ENCODE measurements around the gene MRTFA. TPM values are rescaled to one million over a fixed set of nuclear protein-coding genes. Genes with fewer than 3 reads are reported as not detected.

Gene MRTFA
- total and polyA plus RNA-seq, 10 donors: 17.6 to 138 (median 83.9) TPM

DNA sequence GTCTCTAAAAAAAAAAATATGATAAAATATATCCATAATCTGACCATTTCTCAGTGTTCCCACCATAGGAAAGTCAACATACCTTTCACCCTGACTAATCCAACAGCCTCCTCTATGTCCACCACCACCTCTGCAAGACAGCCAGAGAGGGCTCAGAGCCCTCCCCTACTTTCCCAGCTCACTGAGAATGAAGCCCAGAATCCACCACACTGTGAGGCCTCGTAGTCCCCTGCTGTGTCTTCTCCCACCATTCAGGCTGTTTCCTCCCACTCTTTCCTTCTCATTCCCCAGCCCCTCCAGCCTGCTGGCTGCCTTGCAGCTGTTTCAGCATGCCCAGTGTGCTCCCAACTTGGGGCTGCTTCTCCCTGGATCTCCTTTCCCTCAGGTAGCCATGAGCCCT is 239.1 kb downstream of the MRTFA start:
- H3K27me3 ChIP-seq (replicated peaks in 1 of 7): no peaks in the 10 kb centered on the region
- no peaks in the 10 kb centered on the region for H3K9me3 ChIP-seq
- no peak overlapping the region for H3K4me3 ChIP-seq
- H3K4me1 ChIP-seq: peaks cover 50 to 95% (median 77%) of the 10 kb centered on the region in 6 donors
- 35 to 42% (median 39%) methylated on average over 1 of the region's 1 CpG for WGBS, 5 donors
- peak overlapping the region; percentile 29 to 93 (median 62) for H3K27ac ChIP-seq
- peaks cover 0 to 32% (median 6%) of the 10 kb centered on the region in 6 donors for H3K36me3 ChIP-seq
- intact Hi-C loops (cut with DNase I; ENCODE audit: low total_unique reads): no loop called here
- DNase-seq: no peak
- no peak for TF ChIP-seq POLR2AphosphoS5 (IDR thresholded peaks at IDR 0.05)

- DNase-seq: no peak
- TF ChIP-seq POLR2AphosphoS5 (IDR thresholded peaks at IDR 0.05): peak in 1 of 3 donors; percentile 25
- no peak for TF ChIP-seq CTCF (IDR thresholded peaks at IDR 0.05 in 8 of 11, conservative IDR thresholded peaks at IDR 0.05 in 3 of 11)
- TF ChIP-seq POLR2A (IDR thresholded peaks at IDR 0.05): no peak
- H3K9me3 ChIP-seq: no peaks in the 10 kb centered on the region
- intact Hi-C loops (cut with DNase I; ENCODE audit: low total_unique reads): no loop called here
- H3K4me1 ChIP-seq: peaks cover 46 to 95% (median 72%) of the 10 kb centered on the region in 6 donors
- H3K4me3 ChIP-seq: no peak overlapping the region
- H3K27ac ChIP-seq: peak overlapping the region; percentile 29 to 93 (median 62)
- peaks cover 0 to 27% (median 5%) of the 10 kb centered on the region in 6 donors for H3K36me3 ChIP-seq
- no peaks in the 10 kb centered on the region for H3K27me3 ChIP-seq (replicated peaks in 1 of 7)
- WGBS, 5 donors: 38 to 52% (median 42%) methylated on average over 4 of the region's 4 CpGs
Measured at GRCh38 chr22:40396882-40397281, 239.6 kb downstream of the MRTFA start.

- no peaks in the 10 kb centered on the region for H3K9me3 ChIP-seq
- intact Hi-C loops (cut with DNase I; ENCODE audit: low total_unique reads): no loop called here
- peaks cover 33 to 92% (median 61%) of the 10 kb centered on the region in 6 donors for H3K4me1 ChIP-seq
- H3K27ac ChIP-seq: peak overlapping the region in 2 of 8 donors; percentile 86
- no peak for DNase-seq
- TF ChIP-seq POLR2AphosphoS5 (IDR thresholded peaks at IDR 0.05) (no peak), POLR2A (IDR thresholded peaks at IDR 0.05) (no peak), CTCF (IDR thresholded peaks at IDR 0.05 in 8 of 11, conservative IDR thresholded peaks at IDR 0.05 in 3 of 11) (no peak)
- WGBS, 5 donors: 86 to 95% (median 93%) methylated on average over 7 of the region's 7 CpGs
- no peak overlapping the region for H3K4me3 ChIP-seq
- peaks cover 0 to 14% (median 0%) of the 10 kb centered on the region in 6 donors for H3K36me3 ChIP-seq
- H3K27me3 ChIP-seq (replicated peaks in 1 of 7): no peaks in the 10 kb centered on the region
Measured at GRCh38 chr22:40395607-40396006, 240.9 kb downstream of the MRTFA start.

DNA sequence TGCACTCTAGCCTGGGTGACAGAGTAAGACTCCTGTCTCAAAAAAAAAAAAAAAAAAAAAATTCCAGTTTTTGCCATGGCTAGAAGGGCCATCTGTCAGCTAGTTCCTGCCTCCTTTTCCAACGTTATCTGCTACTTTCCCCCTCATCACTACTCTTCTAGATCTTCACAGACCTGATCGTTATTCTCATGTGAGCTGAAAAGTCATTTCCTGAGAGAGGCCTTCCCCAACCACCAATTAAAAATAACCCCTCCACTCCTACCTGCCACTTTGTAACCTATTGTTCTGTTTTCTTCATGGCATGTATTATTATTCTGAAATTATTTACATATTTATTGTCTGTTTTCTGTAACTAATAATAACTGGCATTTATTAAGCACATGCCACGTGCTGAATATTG is 241.9 kb downstream of the MRTFA start:
- 35 to 50% (median 37%) methylated on average over 3 of the region's 3 CpGs for WGBS, 5 donors
- H3K4me3 ChIP-seq: no peak overlapping the region

More for the DNA sequence above, 241.9 kb downstream of the MRTFA start:
- peaks cover 25 to 90% (median 51%) of the 10 kb centered on the region in 6 donors for H3K4me1 ChIP-seq
- no peak overlapping the region for H3K27ac ChIP-seq
- H3K9me3 ChIP-seq: no peaks in the 10 kb centered on the region
- DNase-seq: no peak
- H3K27me3 ChIP-seq (replicated peaks in 1 of 7): no peaks in the 10 kb centered on the region
- H3K36me3 ChIP-seq: peaks cover 0 to 12% (median 0%) of the 10 kb centered on the region in 6 donors
- TF ChIP-seq POLR2A (IDR thresholded peaks at IDR 0.05): no peak
- no peak for TF ChIP-seq POLR2AphosphoS5 (IDR thresholded peaks at IDR 0.05)
- TF ChIP-seq CTCF (IDR thresholded peaks at IDR 0.05 in 8 of 11, conservative IDR thresholded peaks at IDR 0.05 in 3 of 11): no peak
- intact Hi-C loops (cut with DNase I; ENCODE audit: low total_unique reads): no loop called here
